ENCODE results near the gene FADD.

Gene FADD

GRCh38 chr11:70201882-70202861 is 924 bp upstream of the FADD start:
- TF ChIP-seq, protein P1, sequence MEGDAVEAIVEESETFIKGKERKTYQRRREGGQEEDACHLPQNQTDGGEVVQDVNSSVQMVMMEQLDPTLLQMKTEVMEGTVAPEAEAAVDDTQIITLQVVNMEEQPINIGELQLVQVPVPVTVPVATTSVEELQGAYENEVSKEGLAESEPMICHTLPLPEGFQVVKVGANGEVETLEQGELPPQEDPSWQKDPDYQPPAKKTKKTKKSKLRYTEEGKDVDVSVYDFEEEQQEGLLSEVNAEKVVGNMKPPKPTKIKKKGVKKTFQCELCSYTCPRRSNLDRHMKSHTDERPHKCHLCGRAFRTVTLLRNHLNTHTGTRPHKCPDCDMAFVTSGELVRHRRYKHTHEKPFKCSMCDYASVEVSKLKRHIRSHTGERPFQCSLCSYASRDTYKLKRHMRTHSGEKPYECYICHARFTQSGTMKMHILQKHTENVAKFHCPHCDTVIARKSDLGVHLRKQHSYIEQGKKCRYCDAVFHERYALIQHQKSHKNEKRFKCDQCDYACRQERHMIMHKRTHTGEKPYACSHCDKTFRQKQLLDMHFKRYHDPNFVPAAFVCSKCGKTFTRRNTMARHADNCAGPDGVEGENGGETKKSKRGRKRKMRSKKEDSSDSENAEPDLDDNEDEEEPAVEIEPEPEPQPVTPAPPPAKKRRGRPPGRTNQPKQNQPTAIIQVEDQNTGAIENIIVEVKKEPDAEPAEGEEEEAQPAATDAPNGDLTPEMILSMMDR (IDR thresholded peaks at IDR 0.05; ENCODE audit: low read depth, low read length): no peak
- H3K4me3 ChIP-seq (ENCODE audit: low read depth, low read length): peak overlapping the region; percentile 97

GRCh38 chr11:70203751-70204465 is 812 bp downstream of the FADD start:
- peak overlapping the region; percentile 97 for H3K4me3 ChIP-seq (ENCODE audit: low read depth, low read length)
- TF ChIP-seq, protein P1 (IDR thresholded peaks at IDR 0.05; ENCODE audit: low read depth, low read length): no peak

GRCh38 chr11:70204466-70204799 is 1.3 kb downstream of the FADD start:
- TF ChIP-seq, protein P1 (IDR thresholded peaks at IDR 0.05; ENCODE audit: low read depth, low read length): no peak
- H3K4me3 ChIP-seq (ENCODE audit: low read depth, low read length): peak overlapping the region; percentile 97

- H3K4me3 ChIP-seq (ENCODE audit: low read depth, low read length): peak overlapping the region; percentile 97
Observed at GRCh38 chr11:70205049-70205725, 2.1 kb downstream of the FADD start.

DNA sequence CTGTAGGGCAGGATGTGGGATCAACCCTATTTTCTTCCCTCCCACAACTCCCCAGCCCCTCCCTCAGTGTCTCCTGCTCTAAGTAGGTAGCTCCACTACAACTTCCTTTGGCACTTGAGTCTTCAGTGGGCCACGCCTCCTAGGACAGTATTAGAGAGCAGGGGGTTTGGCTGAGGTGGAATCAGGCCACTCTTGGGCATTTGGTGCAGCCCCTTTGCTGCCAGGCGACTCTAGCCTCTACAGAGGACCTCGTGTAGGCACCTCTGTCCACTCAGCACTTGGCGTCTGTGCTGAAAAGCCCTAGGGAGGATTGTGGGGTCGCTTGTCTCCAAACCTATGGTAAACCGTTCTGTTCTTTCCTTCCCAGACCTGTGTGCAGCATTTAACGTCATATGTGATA is 2.7 kb downstream of the FADD start:
- H3K4me3 ChIP-seq (ENCODE audit: low read depth, low read length): no peak overlapping the region
- TF ChIP-seq, protein P1 (IDR thresholded peaks at IDR 0.05; ENCODE audit: low read depth, low read length): no peak

More at GRCh38 chr11:70205049-70205725, 2.1 kb downstream of the FADD start:
- TF ChIP-seq, protein P1 (IDR thresholded peaks at IDR 0.05; ENCODE audit: low read depth, low read length): no peak

- H3K4me3 ChIP-seq (ENCODE audit: low read depth, low read length): no peak overlapping the region
- TF ChIP-seq, protein P1 (IDR thresholded peaks at IDR 0.05; ENCODE audit: low read depth, low read length): no peak
Observed at GRCh38 chr11:70206226-70206981, 3.3 kb downstream of the FADD start.

Measured in WI38 (cell line).